ENCODE measurements around the gene ATF2. TPM values are rescaled to one million over a fixed set of nuclear protein-coding genes. Genes with fewer than 3 reads are reported as not detected.

ATF2 gene
- total RNA-seq, 1 donor from 2014 or later = 91.3 TPM

DNA sequence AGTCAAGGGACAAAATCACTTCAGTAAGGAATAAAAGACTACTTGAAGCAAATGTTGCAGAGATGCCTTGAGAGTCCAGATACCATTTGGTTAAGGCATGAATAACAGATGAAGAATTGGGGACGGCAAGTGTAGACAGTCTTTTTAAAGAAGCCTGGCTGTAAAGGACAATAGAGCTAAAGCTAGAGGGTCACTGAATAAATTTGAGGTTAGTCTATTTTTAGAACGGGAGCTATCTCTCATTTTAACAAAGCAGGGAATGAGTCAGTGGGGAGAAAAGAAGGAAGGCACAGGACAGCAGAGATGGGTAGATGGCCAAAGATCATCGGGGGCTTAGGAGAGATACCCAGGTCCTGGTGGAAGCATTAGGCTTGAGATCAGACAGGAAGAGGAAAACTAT lies 132.2 kb downstream of the ATF2 start:
- Mint-ChIP-seq H3K27ac (ENCODE audit: unreplicated experiment) (no peak overlapping the region), H3K4me1 (ENCODE audit: low read depth, unreplicated experiment) (peaks cover 3% of the 10 kb centered on the region), H3K27me3 (ENCODE audit: unreplicated experiment) (peaks cover 7% of the 10 kb centered on the region), H3K36me3 (ENCODE audit: unreplicated experiment) (peaks cover 7% of the 10 kb centered on the region), H3K4me3 (ENCODE audit: unreplicated experiment) (no peak overlapping the region), H3K9me3 (ENCODE audit: unreplicated experiment) (peaks cover 3% of the 10 kb centered on the region)
- no peak for DNase-seq
- TF ChIP-seq CTCF (IDR thresholded peaks at IDR 0.05; ENCODE audit: partially characterized antibody, unreplicated experiment) = no peak

DNA sequence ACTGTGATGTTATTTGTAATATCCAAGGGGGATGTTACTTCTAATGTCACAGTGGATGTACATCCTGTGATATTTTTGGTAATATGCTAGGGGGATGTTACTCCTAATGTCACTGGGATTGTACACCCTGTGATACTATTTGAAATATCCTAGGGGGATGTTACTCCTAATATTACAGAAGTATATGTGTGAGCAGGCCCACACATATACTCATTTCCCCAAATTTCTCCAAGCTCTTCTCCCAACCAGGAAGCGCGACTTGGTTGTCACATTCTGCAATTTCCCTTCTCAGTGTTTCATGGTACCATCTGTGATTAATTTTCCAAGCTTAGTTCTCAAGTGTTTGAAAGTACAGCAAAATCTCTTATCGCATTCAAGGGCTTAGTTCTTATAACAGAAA lies 133.3 kb downstream of the ATF2 start:
- Mint-ChIP-seq H3K27me3 (ENCODE audit: unreplicated experiment) (peaks cover 4% of the 10 kb centered on the region), H3K36me3 (ENCODE audit: unreplicated experiment) (no peaks in the 10 kb centered on the region), H3K9me3 (ENCODE audit: unreplicated experiment) (no peaks in the 10 kb centered on the region), H3K4me3 (ENCODE audit: unreplicated experiment) (no peak overlapping the region), H3K4me1 (ENCODE audit: low read depth, unreplicated experiment) (peaks cover 7% of the 10 kb centered on the region), H3K27ac (ENCODE audit: unreplicated experiment) (no peak overlapping the region)
- no peak for TF ChIP-seq CTCF (IDR thresholded peaks at IDR 0.05; ENCODE audit: partially characterized antibody, unreplicated experiment)
- no peak for DNase-seq

DNA sequence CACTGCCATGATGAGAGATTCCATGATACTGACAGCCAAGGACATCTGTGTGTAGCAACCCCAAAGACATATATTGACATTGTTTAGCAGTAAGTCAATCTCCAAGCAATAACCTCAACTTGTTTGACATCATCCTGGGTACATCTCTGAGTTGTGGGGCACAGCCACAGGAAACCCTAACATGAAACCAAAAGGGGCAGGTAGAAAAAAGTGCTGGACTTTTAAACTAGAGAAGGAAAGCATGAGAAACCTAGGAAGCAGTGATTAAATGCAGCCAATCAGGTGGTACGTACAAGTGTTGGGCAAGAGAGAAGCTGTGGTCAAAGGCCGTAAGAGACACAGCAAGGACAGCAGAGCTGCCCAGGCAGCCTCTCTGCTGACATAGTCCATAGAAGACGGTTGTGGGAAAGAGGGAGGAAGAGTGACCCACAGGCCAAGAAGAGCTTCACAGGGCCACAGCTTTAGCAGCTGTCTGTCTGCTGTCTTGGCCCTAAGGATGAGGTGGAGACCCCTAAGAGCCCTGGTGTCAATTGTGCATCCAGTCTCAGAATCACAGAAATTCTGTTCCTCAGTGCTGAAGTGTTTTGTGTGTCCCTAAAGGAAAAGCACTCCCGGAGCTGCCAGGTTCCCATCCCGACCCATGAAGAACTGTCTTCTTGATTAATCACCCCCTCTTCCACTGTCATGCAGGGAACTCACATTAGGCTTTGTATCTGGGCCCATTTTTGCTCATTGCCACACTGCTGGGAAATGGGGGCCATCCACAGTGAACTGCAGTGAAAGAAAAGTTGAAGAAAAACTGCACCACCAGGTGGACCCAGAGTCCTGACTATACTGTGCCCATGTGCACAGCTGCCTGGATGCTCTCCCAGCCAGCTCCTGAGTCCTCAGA lies 137.4 kb downstream of the ATF2 start:
- DNase-seq = peak; percentile 28
- Mint-ChIP-seq H3K4me3 (ENCODE audit: unreplicated experiment) (no peak overlapping the region), H3K27ac (ENCODE audit: unreplicated experiment) (no peak overlapping the region), H3K36me3 (ENCODE audit: unreplicated experiment) (peaks cover 2% of the 10 kb centered on the region), H3K9me3 (ENCODE audit: unreplicated experiment) (peaks cover 4% of the 10 kb centered on the region), H3K27me3 (ENCODE audit: unreplicated experiment) (peaks cover 4% of the 10 kb centered on the region), H3K4me1 (ENCODE audit: low read depth, unreplicated experiment) (peaks cover 13% of the 10 kb centered on the region)
- TF ChIP-seq CTCF (IDR thresholded peaks at IDR 0.05; ENCODE audit: partially characterized antibody, unreplicated experiment) = peak; percentile 10

DNA sequence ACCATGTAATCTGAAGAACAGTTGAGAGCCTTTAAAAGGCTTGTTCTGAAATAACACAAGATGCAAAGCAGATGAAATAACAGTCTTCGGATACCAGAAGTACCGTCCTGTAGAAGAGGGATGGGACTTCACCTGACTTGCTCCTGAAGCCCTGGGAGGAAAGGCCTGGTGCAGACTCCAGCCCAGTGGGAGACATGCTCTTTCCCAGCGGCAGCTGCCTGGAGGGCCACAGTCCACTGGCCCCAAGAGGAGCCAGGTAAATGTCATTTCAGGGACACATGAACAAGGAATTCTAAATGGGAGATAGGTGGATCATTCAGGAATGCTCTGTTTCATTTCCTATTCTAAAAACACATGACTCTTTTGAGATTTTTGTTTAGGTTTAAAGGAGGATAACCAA lies 140.2 kb downstream of the ATF2 start:
- no peak for DNase-seq
- peaks cover 13% of the 10 kb centered on the region for H3K4me1 Mint-ChIP-seq (ENCODE audit: low read depth, unreplicated experiment)
- H3K9me3 Mint-ChIP-seq (ENCODE audit: unreplicated experiment) = peaks cover 4% of the 10 kb centered on the region
- TF ChIP-seq CTCF (IDR thresholded peaks at IDR 0.05; ENCODE audit: partially characterized antibody, unreplicated experiment) = no peak
- H3K27ac Mint-ChIP-seq (ENCODE audit: unreplicated experiment) = peak overlapping the region; percentile 36
- H3K4me3 Mint-ChIP-seq (ENCODE audit: unreplicated experiment) = peak overlapping the region; percentile 26
- peaks cover 2% of the 10 kb centered on the region for H3K27me3 Mint-ChIP-seq (ENCODE audit: unreplicated experiment)
- peaks cover 8% of the 10 kb centered on the region for H3K36me3 Mint-ChIP-seq (ENCODE audit: unreplicated experiment)

DNA sequence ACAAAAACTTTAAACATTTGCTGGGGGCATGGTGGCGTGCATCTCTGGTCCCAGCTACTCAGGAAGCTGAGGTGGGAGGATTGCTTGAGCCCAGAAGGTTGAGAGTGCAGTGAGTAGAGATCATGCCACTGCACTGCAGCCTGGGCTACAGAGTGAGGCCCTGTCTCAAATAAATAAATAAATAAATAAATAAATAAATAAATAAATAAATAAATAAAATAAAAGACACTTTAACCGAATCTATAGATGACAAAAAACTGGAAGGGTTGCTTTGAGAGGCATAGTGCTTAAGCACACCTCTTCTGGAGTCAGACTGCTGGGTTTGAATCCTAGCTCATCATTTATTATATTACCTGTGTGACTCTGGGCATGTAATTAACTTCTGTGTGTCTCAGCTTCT lies 141.6 kb downstream of the ATF2 start:
- no peak for DNase-seq
- Mint-ChIP-seq H3K36me3 (ENCODE audit: unreplicated experiment) (peaks cover 8% of the 10 kb centered on the region), H3K4me3 (ENCODE audit: unreplicated experiment) (no peak overlapping the region), H3K4me1 (ENCODE audit: low read depth, unreplicated experiment) (peaks cover 13% of the 10 kb centered on the region), H3K27ac (ENCODE audit: unreplicated experiment) (no peak overlapping the region), H3K27me3 (ENCODE audit: unreplicated experiment) (peaks cover 2% of the 10 kb centered on the region), H3K9me3 (ENCODE audit: unreplicated experiment) (peaks cover 4% of the 10 kb centered on the region)
- no peak for TF ChIP-seq CTCF (IDR thresholded peaks at IDR 0.05; ENCODE audit: partially characterized antibody, unreplicated experiment)

All from glutamatergic neuron (in vitro differentiated cells).